Esophagus (tissue), 2 donors: Measurements from ENCODE around the gene CALD1. TPM values are rescaled to one million over a fixed set of nuclear protein-coding genes. Genes with fewer than 3 reads are reported as not detected.
A peak's percentile ranks its signal among the peaks of the same experiment; 100 is the strongest.

Source experiments
- H3K27ac ChIP-seq, 2 donors: one replicate each; pipeline ENCODE4 v1.5.1; 2013; ENCODE audit warnings: low read depth in 2 of 2, mild to moderate bottlenecking in 2 of 2, inconsistent platforms in 1 of 2, low read length in 1 of 2, moderate library complexity in 1 of 2
- H3K27me3 ChIP-seq, 2 donors: one replicate each; pipeline ENCODE4 v1.6.1; 2013; ENCODE audit warnings: low read length in 2 of 2, control low read depth in 1 of 2, mild to moderate bottlenecking in 1 of 2; ENCODE audit not compliant: insufficient read depth in 2 of 2, control insufficient read depth in 1 of 2
- H3K36me3 ChIP-seq, 2 donors: one replicate each; pipeline ENCODE4 v1.6.1; 2013; ENCODE audit warnings: low read length in 1 of 2; ENCODE audit not compliant: control insufficient read depth in 2 of 2, insufficient read depth in 2 of 2
- H3K4me1 ChIP-seq, 2 donors: one replicate each; pipeline ENCODE4 v1.6.1; 2013; ENCODE audit warnings: low read length in 1 of 2; ENCODE audit not compliant: control insufficient read depth in 2 of 2, insufficient read depth in 2 of 2
- H3K4me3 ChIP-seq, 2 donors: one replicate each; pipeline ENCODE4 v1.5.1; 2013; ENCODE audit warnings: low read length in 2 of 2, mild to moderate bottlenecking in 2 of 2, low read depth in 1 of 2, moderate library complexity in 1 of 2
- H3K9me3 ChIP-seq, 2 donors: one replicate each; pipeline ENCODE4 v1.6.1; 2013; ENCODE audit warnings: mild to moderate bottlenecking in 2 of 2, low read depth in 1 of 2, low read length in 1 of 2, moderate library complexity in 1 of 2; ENCODE audit not compliant: control insufficient read depth in 2 of 2, insufficient read depth in 1 of 2
- WGBS, 2 donors: extraction: QIAGEN DNeasy Blood & Tissue Kit; methylation state at CpG; one replicate each; pipeline ENCODE4 v1.1.7; 2013; 5-methylcytosine and 5-hydroxymethylcytosine counted together
- polyA plus RNA-seq, 2 donors: library from polyadenylated mRNA; stranded (reverse); fragments of 200-250 nt; gene quantifications; one replicate each; pipeline ENCODE4 v1.2.3, GENCODE V29; 2013
- donor health status: healthy with polysubstance abuse.
- donor health status: Bipolar disorder and iron deficiency.

CALD1 gene
- polyA plus RNA-seq, 2 donors: 93.4 to 128 TPM

- WGBS, 2 donors: 76 to 79% methylated on average over 17 of the region's 17 CpGs
- Histone ChIP-seq H3K27ac (peak overlapping the region; percentile 43 to 67), H3K36me3 (peaks cover 0 to 5% of the 10 kb centered on the region in 2 donors), H3K27me3 (no peaks in the 10 kb centered on the region), H3K9me3 (no peaks in the 10 kb centered on the region), H3K4me1 (no peaks in the 10 kb centered on the region), H3K4me3 (no peak overlapping the region)
These were observed 153.4 kb downstream of the CALD1 start for GRCh38 chr7:134932707-134933370.

GRCh38 chr7:134933460-134934068, 154.1 kb downstream of the CALD1 start:
- Histone ChIP-seq H3K27ac (peak overlapping the region; percentile 42 to 43), H3K36me3 (peaks cover 0 to 5% of the 10 kb centered on the region in 2 donors), H3K27me3 (no peaks in the 10 kb centered on the region), H3K4me3 (no peak overlapping the region), H3K4me1 (no peaks in the 10 kb centered on the region), H3K9me3 (no peaks in the 10 kb centered on the region)
- WGBS, 2 donors: 74 to 80% methylated on average over 3 of the region's 3 CpGs

- no peaks in the 10 kb centered on the region for H3K27me3 ChIP-seq
- H3K36me3 ChIP-seq: peaks cover 0 to 3% of the 10 kb centered on the region in 2 donors
- H3K4me1 ChIP-seq: no peaks in the 10 kb centered on the region
- no peak overlapping the region for H3K27ac ChIP-seq
- no peak overlapping the region for H3K4me3 ChIP-seq
- 74 to 76% methylated on average over 2 of the region's 2 CpGs for WGBS, 2 donors
- no peaks in the 10 kb centered on the region for H3K9me3 ChIP-seq
These were observed 156.3 kb downstream of the CALD1 start for GRCh38 chr7:134935701-134936100.

GRCh38 chr7:134936893-134937510, 157.6 kb downstream of the CALD1 start:
- H3K27ac ChIP-seq: peak overlapping the region; percentile 20 to 38
- H3K36me3 ChIP-seq: peaks cover 0 to 3% of the 10 kb centered on the region in 2 donors
- H3K4me1 ChIP-seq: peaks cover 0 to 2% of the 10 kb centered on the region in 2 donors
- no peak overlapping the region for H3K4me3 ChIP-seq
- no peaks in the 10 kb centered on the region for H3K9me3 ChIP-seq
- no peaks in the 10 kb centered on the region for H3K27me3 ChIP-seq
- 55 to 62% methylated on average over 3 of the region's 3 CpGs for WGBS, 2 donors

GRCh38 chr7:134938141-134938540, 158.7 kb downstream of the CALD1 start:
- H3K27ac ChIP-seq: no peak overlapping the region
- 79 to 82% methylated on average over 4 of the region's 4 CpGs for WGBS, 2 donors

GRCh38 chr7:134939136-134939535, 159.7 kb downstream of the CALD1 start:
- H3K9me3 ChIP-seq: no peaks in the 10 kb centered on the region
- no peak overlapping the region for H3K4me3 ChIP-seq
- H3K36me3 ChIP-seq: peaks cover 0 to 3% of the 10 kb centered on the region in 2 donors
- peaks cover 0 to 3% of the 10 kb centered on the region in 2 donors for H3K4me1 ChIP-seq
- H3K27me3 ChIP-seq: no peaks in the 10 kb centered on the region
- 70 to 80% methylated on average over 4 of the region's 4 CpGs for WGBS, 2 donors
- H3K27ac ChIP-seq: no peak overlapping the region

More at GRCh38 chr7:134938141-134938540, 158.7 kb downstream of the CALD1 start:
- Histone ChIP-seq H3K9me3 (no peaks in the 10 kb centered on the region), H3K27me3 (no peaks in the 10 kb centered on the region), H3K36me3 (peaks cover 0 to 3% of the 10 kb centered on the region in 2 donors), H3K4me3 (no peak overlapping the region), H3K4me1 (peaks cover 0 to 3% of the 10 kb centered on the region in 2 donors)

GRCh38 chr7:134940729-134941128, 161.3 kb downstream of the CALD1 start:
- H3K27ac ChIP-seq: no peak overlapping the region

GRCh38 chr7:134941185-134941900, 161.9 kb downstream of the CALD1 start:
- no peak overlapping the region for H3K27ac ChIP-seq
- no peak overlapping the region for H3K4me3 ChIP-seq
- no peaks in the 10 kb centered on the region for H3K27me3 ChIP-seq
- no peaks in the 10 kb centered on the region for H3K36me3 ChIP-seq
- WGBS, 2 donors: 63 to 64% methylated on average over 3 of the region's 3 CpGs
- H3K4me1 ChIP-seq: peaks cover 0 to 3% of the 10 kb centered on the region in 2 donors
- no peaks in the 10 kb centered on the region for H3K9me3 ChIP-seq

More at GRCh38 chr7:134940729-134941128, 161.3 kb downstream of the CALD1 start:
- peaks cover 0 to 3% of the 10 kb centered on the region in 2 donors for H3K4me1 ChIP-seq
- H3K4me3 ChIP-seq: no peak overlapping the region
- H3K36me3 ChIP-seq: no peaks in the 10 kb centered on the region
- H3K27me3 ChIP-seq: no peaks in the 10 kb centered on the region
- no peaks in the 10 kb centered on the region for H3K9me3 ChIP-seq

- H3K27ac ChIP-seq: peak overlapping the region in 1 of 2 donors; percentile 25
- WGBS, 2 donors: 52 to 61% methylated on average over 5 of the region's 5 CpGs
These were observed 162.5 kb downstream of the CALD1 start for GRCh38 chr7:134941952-134942351.

More at GRCh38 chr7:134941952-134942351, 162.5 kb downstream of the CALD1 start:
- Histone ChIP-seq H3K4me1 (peaks cover 0 to 3% of the 10 kb centered on the region in 2 donors), H3K36me3 (no peaks in the 10 kb centered on the region), H3K4me3 (no peak overlapping the region), H3K9me3 (no peaks in the 10 kb centered on the region), H3K27me3 (no peaks in the 10 kb centered on the region)
